GM18498 (cell line): Measurements from ENCODE around the gene TMEM39B.
"Not testable (repeated sequence)": the region's sequence is repeated elsewhere in the genome, so short reads cannot be mapped to it uniquely, and the experiment has no call there.

Experiments
- ATAC-seq: cut with Tn5 transposase; IDR thresholded peaks from one replicate; pipeline ENCODE4 v1.9.1; 2021; ENCODE audit warnings: mild to moderate bottlenecking, moderate library complexity; ENCODE audit not compliant: unreplicated experiment

TMEM39B gene

GRCh38 chr1:32111789-32112188, 39.0 kb downstream of the TMEM39B start:
- ATAC-seq: no peak

- no peak for ATAC-seq
These were observed 40.2 kb downstream of the TMEM39B start for GRCh38 chr1:32112806-32113375.

- ATAC-seq: not testable (repeated sequence)
These were observed 40.7 kb downstream of the TMEM39B start for GRCh38 chr1:32113436-32113835.

- no peak for ATAC-seq
These were observed 41.7 kb downstream of the TMEM39B start for GRCh38 chr1:32114420-32114819.

GRCh38 chr1:32115496-32115895, 42.8 kb downstream of the TMEM39B start:
- no peak for ATAC-seq

- ATAC-seq: no peak
These were observed 43.8 kb downstream of the TMEM39B start for GRCh38 chr1:32116531-32116930.

GRCh38 chr1:32122151-32122550, 49.4 kb downstream of the TMEM39B start:
- ATAC-seq: no peak

- not testable (repeated sequence) for ATAC-seq
These were observed 50.6 kb downstream of the TMEM39B start for GRCh38 chr1:32123361-32123760.

- ATAC-seq: no peak
These were observed 52.6 kb downstream of the TMEM39B start for GRCh38 chr1:32125313-32125712.

GRCh38 chr1:32126770-32127169, 54.0 kb downstream of the TMEM39B start:
- no peak for ATAC-seq

GRCh38 chr1:32127409-32128198, 54.9 kb downstream of the TMEM39B start:
- ATAC-seq: no peak

GRCh38 chr1:32128479-32128878, 55.7 kb downstream of the TMEM39B start:
- no peak for ATAC-seq

GRCh38 chr1:32128964-32129363, 56.2 kb downstream of the TMEM39B start:
- no peak for ATAC-seq

- not testable (repeated sequence) for ATAC-seq
These were observed 61.2 kb downstream of the TMEM39B start for GRCh38 chr1:32133950-32134280.

GRCh38 chr1:32137111-32137510, 64.4 kb downstream of the TMEM39B start:
- ATAC-seq: no peak

GRCh38 chr1:32138965-32139364, 66.2 kb downstream of the TMEM39B start:
- no peak for ATAC-seq

GRCh38 chr1:32142446-32143301, 69.9 kb downstream of the TMEM39B start:
- ATAC-seq: no peak

- ATAC-seq: not testable (repeated sequence)
These were observed 70.6 kb downstream of the TMEM39B start for GRCh38 chr1:32143302-32143695.

- no peak for ATAC-seq
These were observed 71.3 kb downstream of the TMEM39B start for GRCh38 chr1:32144033-32144432.

- ATAC-seq: not testable (repeated sequence)
These were observed 75.1 kb downstream of the TMEM39B start for GRCh38 chr1:32147799-32148198.

- ATAC-seq: no peak
These were observed 78.1 kb downstream of the TMEM39B start for GRCh38 chr1:32150847-32151246.

GRCh38 chr1:32151319-32151787, 78.6 kb downstream of the TMEM39B start:
- no peak for ATAC-seq
